AG09309 (cell line): Measurements from ENCODE around the gene ZRANB1.

Experiments
- DNase-seq: peaks from one replicate; pipeline ENCODE4 v3.0.0-alpha.2; 2010; ENCODE audit warnings: low read depth
- H3K4me3 ChIP-seq: 2 replicates; pipeline ENCODE4 v1.5.1; 2011; ENCODE audit warnings: mild to moderate bottlenecking, low read depth, low read length, moderate library complexity; ENCODE audit not compliant: control insufficient read depth
- TF ChIP-seq, protein P1 (sequence below): IDR thresholded peaks from 2 replicates; pipeline ENCODE4 v1.5.1; 2011; ENCODE audit warnings: mild to moderate bottlenecking, low read depth, low read length, inconsistent platforms; ENCODE audit not compliant: insufficient read depth, control insufficient read depth; ENCODE audit errors: missing control alignments

The ZRANB1 gene

DNA sequence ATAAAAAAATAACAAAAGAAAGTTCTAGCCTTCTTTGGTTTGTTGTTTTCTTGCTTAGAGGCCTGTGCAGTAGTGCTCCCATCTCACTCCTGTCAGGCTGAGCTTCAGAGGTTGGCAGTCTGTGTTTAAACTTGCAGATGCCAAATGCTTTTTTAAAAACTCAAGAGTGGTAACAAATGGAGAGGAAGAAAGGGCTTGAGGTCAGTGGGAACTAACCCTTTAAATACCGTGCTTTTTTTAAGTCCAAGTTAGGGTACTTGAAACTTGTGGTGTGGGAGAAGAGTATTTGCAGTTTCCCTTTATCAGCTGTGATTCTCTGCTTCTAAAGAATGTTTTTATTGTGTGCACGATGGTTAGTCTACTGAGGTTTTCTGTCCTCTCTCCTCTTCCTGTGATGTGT is 29.4 kb downstream of the ZRANB1 start:
- TF ChIP-seq, protein P1, sequence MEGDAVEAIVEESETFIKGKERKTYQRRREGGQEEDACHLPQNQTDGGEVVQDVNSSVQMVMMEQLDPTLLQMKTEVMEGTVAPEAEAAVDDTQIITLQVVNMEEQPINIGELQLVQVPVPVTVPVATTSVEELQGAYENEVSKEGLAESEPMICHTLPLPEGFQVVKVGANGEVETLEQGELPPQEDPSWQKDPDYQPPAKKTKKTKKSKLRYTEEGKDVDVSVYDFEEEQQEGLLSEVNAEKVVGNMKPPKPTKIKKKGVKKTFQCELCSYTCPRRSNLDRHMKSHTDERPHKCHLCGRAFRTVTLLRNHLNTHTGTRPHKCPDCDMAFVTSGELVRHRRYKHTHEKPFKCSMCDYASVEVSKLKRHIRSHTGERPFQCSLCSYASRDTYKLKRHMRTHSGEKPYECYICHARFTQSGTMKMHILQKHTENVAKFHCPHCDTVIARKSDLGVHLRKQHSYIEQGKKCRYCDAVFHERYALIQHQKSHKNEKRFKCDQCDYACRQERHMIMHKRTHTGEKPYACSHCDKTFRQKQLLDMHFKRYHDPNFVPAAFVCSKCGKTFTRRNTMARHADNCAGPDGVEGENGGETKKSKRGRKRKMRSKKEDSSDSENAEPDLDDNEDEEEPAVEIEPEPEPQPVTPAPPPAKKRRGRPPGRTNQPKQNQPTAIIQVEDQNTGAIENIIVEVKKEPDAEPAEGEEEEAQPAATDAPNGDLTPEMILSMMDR = no peak
- no peak overlapping the region for H3K4me3 ChIP-seq
- DNase-seq = no peak

DNA sequence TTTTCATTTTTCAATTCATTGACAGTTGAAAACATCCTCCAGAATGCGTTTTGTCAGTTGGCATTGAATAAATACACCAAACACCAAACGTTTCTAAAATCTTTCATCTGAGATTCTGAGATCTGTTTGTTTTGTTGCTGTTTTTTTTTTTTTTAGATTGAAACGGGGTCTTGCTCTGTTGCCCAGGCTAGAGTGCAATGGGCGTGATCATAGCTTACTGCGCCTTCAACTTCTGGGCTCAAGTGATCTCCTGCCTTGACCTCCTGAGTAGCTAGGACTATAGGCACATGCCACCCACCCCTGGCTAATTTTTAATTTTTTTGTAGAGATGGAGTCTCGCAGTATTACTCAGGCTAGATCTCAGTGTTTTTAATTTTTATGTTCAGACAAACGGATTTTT is 30.7 kb downstream of the ZRANB1 start:
- TF ChIP-seq, protein P1 = no peak
- DNase-seq = no peak

DNA sequence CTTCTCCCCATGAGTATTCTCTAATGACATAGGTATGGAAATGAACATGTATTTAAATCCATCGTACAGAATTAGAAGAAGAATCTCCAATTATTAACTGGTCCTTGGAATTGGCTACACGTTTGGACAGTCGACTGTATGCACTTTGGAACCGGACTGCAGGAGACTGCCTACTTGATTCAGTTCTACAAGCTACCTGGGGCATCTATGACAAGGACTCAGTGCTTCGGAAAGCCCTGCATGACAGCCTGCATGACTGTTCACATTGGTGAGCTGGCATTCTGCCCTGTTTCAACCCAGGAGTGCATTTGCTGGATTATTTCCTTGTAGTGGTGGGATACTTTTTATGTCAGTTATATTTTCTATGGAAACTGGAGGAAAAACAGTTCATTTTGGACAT is 32.2 kb downstream of the ZRANB1 start:
- no peak for DNase-seq
- TF ChIP-seq, protein P1 = no peak
- H3K4me3 ChIP-seq = no peak overlapping the region

More for the DNA sequence above, 30.7 kb downstream of the ZRANB1 start:
- no peak overlapping the region for H3K4me3 ChIP-seq

DNA sequence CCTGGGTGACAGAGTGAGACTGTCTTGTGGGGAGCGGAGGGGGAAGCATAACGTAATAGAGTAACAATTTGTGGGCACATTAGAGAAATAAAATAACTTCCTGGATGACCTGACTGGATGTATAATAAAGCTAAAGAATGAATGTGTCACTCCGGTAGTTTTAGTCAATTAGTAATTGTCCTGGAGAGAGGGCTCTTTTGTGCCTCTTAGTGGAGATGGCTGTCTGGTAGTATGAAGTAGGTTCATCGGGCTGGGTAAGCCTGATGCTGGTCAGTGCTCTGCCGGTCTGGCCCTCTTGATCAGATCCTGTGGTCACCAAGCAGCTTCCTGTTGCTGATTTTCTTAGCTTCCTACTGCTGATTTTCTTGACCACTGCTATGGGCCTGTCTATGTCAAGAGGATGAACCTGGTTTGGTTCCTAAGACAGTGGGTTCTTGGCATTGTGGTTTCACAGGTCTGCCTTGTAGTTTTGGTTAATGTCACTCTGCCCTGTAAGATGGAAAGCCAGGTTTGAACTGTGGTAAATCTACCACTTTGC is 34.1 kb downstream of the ZRANB1 start:
- TF ChIP-seq, protein P1 = no peak
- no peak for DNase-seq
- no peak overlapping the region for H3K4me3 ChIP-seq

DNA sequence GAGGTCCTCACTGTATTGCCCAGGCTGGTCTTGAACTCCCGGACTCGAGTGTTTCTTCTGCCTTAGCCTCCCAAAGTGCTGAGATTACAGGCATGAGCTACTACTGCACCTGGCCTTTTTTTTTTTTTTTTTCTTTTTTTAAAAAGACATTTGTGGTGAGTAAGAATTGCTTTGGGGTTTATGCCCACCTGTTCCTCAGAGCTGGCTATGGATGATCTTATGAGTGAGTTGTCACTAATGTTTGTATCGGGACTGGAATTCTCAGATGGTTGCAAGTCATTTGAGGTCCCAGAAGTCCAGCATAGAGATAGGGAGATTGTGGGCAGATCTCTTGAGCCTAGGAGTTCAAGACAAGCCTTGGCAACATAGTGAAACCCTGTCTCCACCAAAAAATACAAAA is 35.2 kb downstream of the ZRANB1 start:
- no peak for DNase-seq
- TF ChIP-seq, protein P1 = no peak
- H3K4me3 ChIP-seq = no peak overlapping the region

DNA sequence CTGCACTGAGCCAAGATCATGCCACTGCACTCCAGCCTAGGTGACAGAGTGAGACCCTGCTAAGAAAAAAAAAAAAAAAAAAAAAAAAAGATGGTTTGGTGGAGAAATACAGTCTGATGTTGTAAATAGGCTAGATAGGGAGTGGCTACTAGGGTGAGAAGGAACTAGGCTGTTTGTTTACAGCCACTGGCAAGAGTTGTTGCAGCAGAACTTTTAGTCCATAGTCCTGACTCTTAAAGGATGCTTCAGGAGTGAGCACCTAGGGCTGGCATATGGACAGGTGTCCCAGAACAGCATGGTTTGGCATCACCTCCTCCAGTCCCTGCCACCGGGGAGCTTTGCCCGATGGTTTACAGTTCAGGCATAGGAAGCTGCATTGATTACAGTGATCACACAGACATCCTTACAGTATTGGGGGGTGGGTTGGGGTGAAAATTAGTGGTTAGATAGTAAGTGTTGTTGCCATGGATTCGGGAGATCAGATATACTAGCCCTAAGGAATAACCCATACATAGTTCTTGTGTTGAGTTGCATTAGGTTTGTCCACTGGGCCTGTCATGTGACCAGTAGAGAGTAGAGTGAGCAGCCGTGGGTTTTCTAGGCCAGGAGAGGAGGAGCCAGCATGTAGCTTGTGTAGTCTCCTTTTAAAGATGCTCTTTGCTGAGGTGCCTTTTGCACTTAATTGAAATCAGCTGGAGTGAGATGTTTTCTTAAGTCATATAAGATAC is 35.9 kb downstream of the ZRANB1 start:
- TF ChIP-seq, protein P1 = no peak
- DNase-seq = no peak
- no peak overlapping the region for H3K4me3 ChIP-seq
